ENCODE results near the gene MSI2. TPM values are rescaled to one million over a fixed set of nuclear protein-coding genes. Genes with fewer than 3 reads are reported as not detected.

MSI2 gene
- total RNA-seq, 1 donor from 2014 or later = 23.1 TPM

- H3K36me3 Mint-ChIP-seq (ENCODE audit: low read depth) = no peaks in the 10 kb centered on the region
- no peak overlapping the region for H3K27ac Mint-ChIP-seq (ENCODE audit: unreplicated experiment)
- TF ChIP-seq, protein P1, sequence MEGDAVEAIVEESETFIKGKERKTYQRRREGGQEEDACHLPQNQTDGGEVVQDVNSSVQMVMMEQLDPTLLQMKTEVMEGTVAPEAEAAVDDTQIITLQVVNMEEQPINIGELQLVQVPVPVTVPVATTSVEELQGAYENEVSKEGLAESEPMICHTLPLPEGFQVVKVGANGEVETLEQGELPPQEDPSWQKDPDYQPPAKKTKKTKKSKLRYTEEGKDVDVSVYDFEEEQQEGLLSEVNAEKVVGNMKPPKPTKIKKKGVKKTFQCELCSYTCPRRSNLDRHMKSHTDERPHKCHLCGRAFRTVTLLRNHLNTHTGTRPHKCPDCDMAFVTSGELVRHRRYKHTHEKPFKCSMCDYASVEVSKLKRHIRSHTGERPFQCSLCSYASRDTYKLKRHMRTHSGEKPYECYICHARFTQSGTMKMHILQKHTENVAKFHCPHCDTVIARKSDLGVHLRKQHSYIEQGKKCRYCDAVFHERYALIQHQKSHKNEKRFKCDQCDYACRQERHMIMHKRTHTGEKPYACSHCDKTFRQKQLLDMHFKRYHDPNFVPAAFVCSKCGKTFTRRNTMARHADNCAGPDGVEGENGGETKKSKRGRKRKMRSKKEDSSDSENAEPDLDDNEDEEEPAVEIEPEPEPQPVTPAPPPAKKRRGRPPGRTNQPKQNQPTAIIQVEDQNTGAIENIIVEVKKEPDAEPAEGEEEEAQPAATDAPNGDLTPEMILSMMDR (IDR thresholded peaks at IDR 0.05) = no peak
- H3K4me3 Mint-ChIP-seq (ENCODE audit: unreplicated experiment) = no peak overlapping the region
- peaks cover 8% of the 10 kb centered on the region for H3K9me3 Mint-ChIP-seq (ENCODE audit: low read depth)
- H3K4me1 Mint-ChIP-seq (ENCODE audit: low read depth) = no peaks in the 10 kb centered on the region
- H3K27me3 Mint-ChIP-seq (ENCODE audit: low read depth) = no peaks in the 10 kb centered on the region
- no peak for DNase-seq (ENCODE audit: low spot score)
Observed at GRCh38 chr17:57684711-57685498, 428.6 kb downstream of the MSI2 start.

DNA sequence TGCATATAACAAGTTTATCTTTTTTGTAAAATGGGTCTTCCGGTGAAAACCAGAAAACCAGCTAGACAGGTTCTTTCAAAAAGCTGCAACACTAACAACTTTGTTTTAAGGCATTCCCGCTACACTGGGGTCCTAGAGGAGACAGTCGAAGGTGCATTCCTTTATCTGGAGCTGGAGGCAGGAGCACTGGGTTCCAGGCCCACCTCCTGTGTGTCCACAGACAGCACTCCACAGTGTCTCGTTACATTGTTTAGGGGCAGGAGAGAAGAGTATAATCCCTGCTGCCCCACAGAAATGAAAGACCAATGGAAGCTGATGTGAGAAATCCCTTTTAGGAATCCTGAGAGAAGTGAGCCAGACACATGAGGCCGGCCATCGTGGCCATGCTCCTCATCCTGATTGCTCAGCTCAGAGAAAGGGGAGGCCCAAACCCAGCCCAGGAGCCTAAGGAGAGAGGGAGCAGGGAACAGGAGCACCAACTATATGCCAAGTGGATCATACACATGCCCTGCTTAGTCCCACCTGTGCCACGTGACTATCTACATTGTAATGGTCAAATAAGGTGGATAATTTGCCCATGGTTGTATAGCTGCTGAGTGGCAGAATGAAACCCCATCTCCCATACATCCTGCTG is 429.3 kb downstream of the MSI2 start:
- no peak overlapping the region for H3K4me3 Mint-ChIP-seq (ENCODE audit: unreplicated experiment)
- DNase-seq (ENCODE audit: low spot score) = no peak
- H3K9me3 Mint-ChIP-seq (ENCODE audit: low read depth) = peaks cover 8% of the 10 kb centered on the region
- H3K36me3 Mint-ChIP-seq (ENCODE audit: low read depth) = no peaks in the 10 kb centered on the region
- no peaks in the 10 kb centered on the region for H3K4me1 Mint-ChIP-seq (ENCODE audit: low read depth)
- TF ChIP-seq, protein P1 (IDR thresholded peaks at IDR 0.05) = no peak
- no peak overlapping the region for H3K27ac Mint-ChIP-seq (ENCODE audit: unreplicated experiment)
- no peaks in the 10 kb centered on the region for H3K27me3 Mint-ChIP-seq (ENCODE audit: low read depth)

DNA sequence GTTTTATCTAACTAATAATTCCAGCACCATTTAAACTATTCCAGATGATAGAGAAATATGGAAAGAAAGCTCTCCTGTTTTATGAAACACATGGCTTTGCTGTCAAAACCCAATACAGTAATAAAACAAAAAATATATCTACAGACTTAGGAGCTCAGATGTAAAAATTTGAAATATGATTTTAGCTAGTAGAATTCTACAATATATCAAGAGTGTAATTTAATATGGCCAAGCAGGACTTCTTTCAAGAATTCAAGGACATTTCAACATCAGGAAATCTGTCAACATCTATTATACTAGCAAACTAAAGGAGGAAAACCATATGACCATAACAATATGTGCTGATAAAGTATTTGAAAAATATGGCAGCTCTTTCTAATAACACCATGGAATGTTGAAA is 431.3 kb downstream of the MSI2 start:
- TF ChIP-seq, protein P1 (IDR thresholded peaks at IDR 0.05) = no peak
- no peak overlapping the region for H3K4me3 Mint-ChIP-seq (ENCODE audit: unreplicated experiment)

GRCh38 chr17:57689254-57689653 is 432.9 kb downstream of the MSI2 start:
- H3K4me3 Mint-ChIP-seq (ENCODE audit: unreplicated experiment) = no peak overlapping the region
- TF ChIP-seq, protein P1 (IDR thresholded peaks at IDR 0.05) = no peak
- H3K27ac Mint-ChIP-seq (ENCODE audit: unreplicated experiment) = no peak overlapping the region
- H3K36me3 Mint-ChIP-seq (ENCODE audit: low read depth) = peaks cover 2% of the 10 kb centered on the region
- no peak for DNase-seq (ENCODE audit: low spot score)
- no peaks in the 10 kb centered on the region for H3K4me1 Mint-ChIP-seq (ENCODE audit: low read depth)
- H3K27me3 Mint-ChIP-seq (ENCODE audit: low read depth) = no peaks in the 10 kb centered on the region
- H3K9me3 Mint-ChIP-seq (ENCODE audit: low read depth) = peaks cover 26% of the 10 kb centered on the region

More for the DNA sequence above, 431.3 kb downstream of the MSI2 start:
- DNase-seq (ENCODE audit: low spot score) = no peak
- Mint-ChIP-seq H3K27me3 (ENCODE audit: low read depth) (no peaks in the 10 kb centered on the region), H3K4me1 (ENCODE audit: low read depth) (no peaks in the 10 kb centered on the region), H3K27ac (ENCODE audit: unreplicated experiment) (no peak overlapping the region), H3K36me3 (ENCODE audit: low read depth) (peaks cover under 1% of the 10 kb centered on the region), H3K9me3 (ENCODE audit: low read depth) (peaks cover 21% of the 10 kb centered on the region)

GRCh38 chr17:57691939-57692338 is 435.6 kb downstream of the MSI2 start:
- Mint-ChIP-seq H3K4me1 (ENCODE audit: low read depth) (no peaks in the 10 kb centered on the region), H3K27me3 (ENCODE audit: low read depth) (no peaks in the 10 kb centered on the region), H3K4me3 (ENCODE audit: unreplicated experiment) (no peak overlapping the region), H3K36me3 (ENCODE audit: low read depth) (peaks cover 3% of the 10 kb centered on the region), H3K27ac (ENCODE audit: unreplicated experiment) (no peak overlapping the region), H3K9me3 (ENCODE audit: low read depth) (peaks cover 33% of the 10 kb centered on the region)
- TF ChIP-seq, protein P1 (IDR thresholded peaks at IDR 0.05) = no peak
- no peak for DNase-seq (ENCODE audit: low spot score)

Data from chondrocyte (in vitro differentiated cells).